Measurements from ENCODE around the gene DMRT2. TPM values are rescaled to one million over a fixed set of nuclear protein-coding genes. Genes with fewer than 3 reads are reported as not detected.

Gene DMRT2
- total and polyA plus RNA-seq, 2 of the 8 experiments (the other 6 are each of a cell fraction or from before 2014, with no cell fraction given) = 0.29 to 0.93 TPM

DNA sequence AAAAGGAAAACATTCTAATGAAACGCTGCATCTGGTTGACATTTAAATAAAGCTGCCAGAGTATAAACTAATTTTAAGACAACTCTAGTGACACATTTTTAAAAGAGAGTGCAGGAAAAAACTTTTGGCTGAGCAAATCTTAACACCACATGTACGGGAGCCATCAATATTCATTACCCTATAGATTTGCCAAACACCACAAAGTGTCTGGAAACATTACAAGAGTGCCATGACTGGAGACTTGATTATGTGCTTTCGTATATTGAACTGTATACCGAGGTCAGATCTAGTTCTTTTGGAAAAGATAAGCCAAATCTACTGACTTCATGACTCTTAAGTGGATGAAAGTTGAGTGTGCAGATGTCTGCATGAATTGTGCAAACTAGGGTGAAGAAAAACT lies 10.6 kb upstream of the DMRT2 start:
- Histone ChIP-seq H2BK12ac (ENCODE audit: low read depth, low read length) (no peak overlapping the region), H3K4me1 (replicated peaks in 1 of 4; ENCODE audit: control insufficient read depth in 3 of 4, insufficient read depth in 4 of 4, low read length in 3 of 4) (no peaks in the 10 kb centered on the region), H2AFZ (ENCODE audit: low read length) (no peak overlapping the region), H3K4ac (replicated peaks; ENCODE audit: insufficient read length, low read depth, low read length) (no peak overlapping the region), H3K9ac (replicated peaks in 1 of 4; ENCODE audit: extremely low read depth in 1 of 4, low read depth in 3 of 4, low read length in 3 of 4) (no peak overlapping the region), H4K5ac (ENCODE audit: insufficient read length, low read depth, low read length) (no peak overlapping the region), H2BK5ac (ENCODE audit: low read depth, low read length) (no peak overlapping the region), H3K79me2 (ENCODE audit: control insufficient read depth in 1 of 2, insufficient read depth in 2 of 2, low read length in 2 of 2) (no peaks in the 10 kb centered on the region), H4K91ac (replicated peaks; ENCODE audit: insufficient read length, low read length) (no peak overlapping the region), H3K14ac (ENCODE audit: insufficient read length) (no peak overlapping the region), H4K20me1 (replicated peaks in 1 of 2; ENCODE audit: control insufficient read depth in 1 of 2, insufficient read depth in 2 of 2, low read length in 2 of 2) (no peaks in the 10 kb centered on the region), H3K56ac (replicated peaks; ENCODE audit: insufficient read length, low read depth, low read length) (no peak overlapping the region), H3K27ac (ENCODE audit: low read depth, low read length) (no peak overlapping the region), H3K4me2 (ENCODE audit: insufficient read depth in 1 of 2, low read depth in 2 of 2, low read length in 2 of 2) (no peak overlapping the region), H3K23me2 (ENCODE audit: low read depth, low read length) (no peaks in the 10 kb centered on the region), H3K27me3 (replicated peaks in 1 of 4; ENCODE audit: control insufficient read depth in 3 of 4, extremely low read depth in 1 of 4, insufficient read depth in 3 of 4, low read length in 3 of 4) (peaks cover 0 to 29% (median 7%) of the 10 kb centered on the region in 4 experiments; a peak in 4 of 7 replicates), H2BK15ac (ENCODE audit: low read length) (no peak overlapping the region), H3K18ac (ENCODE audit: extremely low read depth, low read length) (no peak overlapping the region), H3K36me3 (ENCODE audit: control insufficient read depth in 2 of 4, insufficient read depth in 4 of 4, low read length in 3 of 4) (no peaks in the 10 kb centered on the region), H2BK20ac (ENCODE audit: low read length) (no peak overlapping the region), H2AK5ac (ENCODE audit: low read depth, low read length) (no peak overlapping the region), H3K4me3 (ENCODE audit: extremely low read depth in 1 of 4, insufficient read depth in 2 of 4, low read depth in 3 of 4, low read length in 4 of 4) (no peak overlapping the region), H2BK120ac (replicated peaks; ENCODE audit: low read depth, low read length) (no peak overlapping the region), H3K9me3 (ENCODE audit: insufficient read depth in 2 of 2, low read depth in 1 of 2, low read length in 1 of 2) (peaks cover 6 to 73% of the 10 kb centered on the region in 2 experiments; a peak in 2 of 4 replicates), H4K8ac (ENCODE audit: extremely low read depth, insufficient read depth, low read length) (no peak overlapping the region), H3K79me1 (ENCODE audit: low read depth, low read length) (no peaks in the 10 kb centered on the region), H3K23ac (ENCODE audit: insufficient read length) (no peak overlapping the region)
- POLR2A ChIA-PET (ENCODE audit: partially characterized antibody) = no interaction called here
- TF ChIP-seq TEAD4 (IDR thresholded peaks at IDR 0.05; ENCODE audit: low read depth, low read length) (no peak), PHF8 (conservative IDR thresholded peaks at IDR 0.05; ENCODE audit: low read depth, low read length) (no peak), TAF1 (IDR thresholded peaks at IDR 0.05; ENCODE audit: low read depth, low read length) (no peak), RNF2 (IDR thresholded peaks at IDR 0.05; ENCODE audit: borderline replicate concordance, low read depth, low read length, missing control alignments, poor library complexity, severe bottlenecking) (no peak)
- FAIRE-seq (no peak), DNase-seq (ENCODE audit: low read depth in 1 of 2, low spot score in 2 of 2) (no peak)
- CTCF ChIA-PET (ENCODE audit: partially characterized antibody) = interaction anchor here (0.5 to 1.2 kb wide), 2 partner anchors 36 to 786 kb away, joined by 3 read pairs; no protein-coding TSS in a partner anchor
- 61% methylated on average over 4 of the region's 4 CpGs; no CpG with 5 or more reads in 1 of the 2 experiments for WGBS, 2 experiments (ENCODE audit: extremely low coverage in 1 of 2, insufficient coverage in 1 of 2, insufficient read length in 1 of 2, insufficient replicate concordance in 2 of 2, low coverage in 1 of 2, low lambda C conversion rate in 2 of 2, missing lambda C conversion rate in 1 of 2)

Measured in H1 (cell line).